IMR-90 (cell line): ENCODE data around the gene AREL1. TPM values are rescaled to one million over a fixed set of nuclear protein-coding genes. Genes with fewer than 3 reads are reported as not detected.

ENCODE experiments used
- ATAC-seq: fragments of 200-7000 bp; cut with Tn5 transposase; 2 replicates; pipeline ENCODE4 v1.9.1; 2020; ENCODE audit warnings: low read depth, mild to moderate bottlenecking, moderate library complexity
- BruUV-seq: library from RNA; stranded (reverse); fragments of 400-500 nt; replicated peaks from 2 replicates; lab custom pipeline; 2021; lab: Mats Ljungman, UMichigan
- CTCF ChIA-PET: fragments of 300-600 bp; formaldehyde crosslinking; extraction: SDS; loops from one replicate; lab custom pipeline; 2021; ENCODE audit warnings: antibody characterized with exemption; lab: Yijun Ruan, JAX
- POLR2A ChIA-PET: fragments of 300-600 bp; sonication (Branson Sonifier 250); formaldehyde crosslinking; loops from one replicate; lab custom pipeline; 2022; ENCODE audit warnings: antibody characterized with exemption; ENCODE audit not compliant: unreplicated experiment; lab: Charles Lee
- DNase-seq: peaks from one replicate; pipeline ENCODE4 v3.0.0; 2013
- H2AFZ ChIP-seq: replicated peaks from 2 replicates; pipeline ENCODE3; 2013; ENCODE audit warnings: low read length, mild to moderate bottlenecking; ENCODE audit not compliant: poor library complexity
- H2AK5ac ChIP-seq: 2 replicates; pipeline ENCODE4 v1.6.1; 2013; ENCODE audit warnings: low read depth, low read length, inconsistent platforms
- H2AK9ac ChIP-seq: replicated peaks from 2 replicates; pipeline ENCODE3; 2013; ENCODE audit warnings: mild to moderate bottlenecking, low read depth, low read length, moderate library complexity; ENCODE audit not compliant: poor library complexity
- H2BK120ac ChIP-seq: 2 replicates; pipeline ENCODE4 v1.6.1; 2013; ENCODE audit warnings: low read depth, low read length, inconsistent platforms
- H2BK15ac ChIP-seq: 3 replicates; pipeline ENCODE4 v1.6.1; 2013; ENCODE audit warnings: low read depth, low read length, inconsistent platforms
- H2BK20ac ChIP-seq: 2 replicates; pipeline ENCODE4 v1.6.1; 2013; ENCODE audit warnings: low read depth, mild to moderate bottlenecking, inconsistent platforms, low read length, moderate library complexity
- H2BK5ac ChIP-seq: 2 replicates; pipeline ENCODE4 v1.6.1; 2013; ENCODE audit warnings: mild to moderate bottlenecking, low read depth, low read length, inconsistent platforms; ENCODE audit not compliant: poor library complexity, severe bottlenecking
- H3K14ac ChIP-seq: replicated peaks from 2 replicates; pipeline ENCODE4 v1.6.1; 2013; ENCODE audit warnings: low read depth, low read length, inconsistent platforms
- H3K18ac ChIP-seq: 2 replicates; pipeline ENCODE4 v1.6.1; 2013; ENCODE audit warnings: low read depth, low read length, control low read depth
- H3K23ac ChIP-seq: 2 replicates; pipeline ENCODE4 v1.6.1; 2013; ENCODE audit warnings: low read depth, low read length, inconsistent platforms
- H3K27ac ChIP-seq: 2 replicates; pipeline ENCODE4 v1.5.1; 2013; ENCODE audit warnings: mild to moderate bottlenecking, control low read depth, low read length; ENCODE audit not compliant: insufficient read depth
- H3K27me3 ChIP-seq: 2 replicates; pipeline ENCODE4 v1.6.1; 2013; ENCODE audit warnings: low read length; ENCODE audit not compliant: control insufficient read depth, insufficient read depth
- H3K36me3 ChIP-seq: 2 replicates; pipeline ENCODE4 v1.6.1; 2013; ENCODE audit warnings: low read length, mixed read lengths; ENCODE audit not compliant: control insufficient read depth, insufficient read depth
- H3K4ac ChIP-seq: 2 replicates; pipeline ENCODE4 v1.6.1; 2013; ENCODE audit warnings: low read depth, low read length, inconsistent platforms
- H3K4me1 ChIP-seq: 2 replicates; pipeline ENCODE4 v1.6.1; 2013; ENCODE audit warnings: low read length, mixed read lengths; ENCODE audit not compliant: control insufficient read depth, insufficient read depth
- H3K4me2 ChIP-seq: 2 replicates; pipeline ENCODE4 v1.6.1; 2013; ENCODE audit warnings: low read depth, mild to moderate bottlenecking, control low read depth, low read length, moderate library complexity
- H3K4me3 ChIP-seq: 2 replicates; pipeline ENCODE4 v1.5.1; 2013; ENCODE audit warnings: low read depth, mild to moderate bottlenecking, control low read depth, low read length, moderate library complexity; ENCODE audit not compliant: insufficient read depth
- H3K56ac ChIP-seq: 2 replicates; pipeline ENCODE4 v1.6.1; 2013; ENCODE audit warnings: low read length, inconsistent platforms; ENCODE audit not compliant: insufficient read depth; ENCODE audit errors: extremely low read depth
- H3K79me1 ChIP-seq, 2 experiments: 2 replicates each; pipeline ENCODE4 v1.6.1; 2013; ENCODE audit warnings: low read length in 2 of 2, inconsistent platforms in 1 of 2, low read depth in 1 of 2
- H3K9ac ChIP-seq: 2 replicates; pipeline ENCODE4 v1.6.1; 2013; ENCODE audit warnings: low read depth, low read length, control low read depth
- H3K9me1 ChIP-seq: 2 replicates; pipeline ENCODE4 v1.6.1; 2013; ENCODE audit warnings: low read length, inconsistent platforms; ENCODE audit not compliant: insufficient read depth
- H3K9me3 ChIP-seq: 2 replicates; pipeline ENCODE4 v1.6.1; 2013; ENCODE audit warnings: low read length; ENCODE audit not compliant: control insufficient read depth, insufficient read depth
- H4K20me1 ChIP-seq: 2 replicates; pipeline ENCODE4 v1.6.1; 2013; ENCODE audit warnings: low read length, inconsistent platforms; ENCODE audit not compliant: insufficient read depth
- H4K5ac ChIP-seq: 2 replicates; pipeline ENCODE4 v1.6.1; 2013; ENCODE audit warnings: mild to moderate bottlenecking, low read depth, low read length, control low read depth
- H4K8ac ChIP-seq, 2 experiments: 2 replicates each; pipeline ENCODE4 v1.6.1; 2013; ENCODE audit warnings: low read depth in 2 of 2, low read length in 2 of 2, control low read depth in 1 of 2, inconsistent platforms in 1 of 2
- H4K91ac ChIP-seq: 2 replicates; pipeline ENCODE4 v1.6.1; 2013; ENCODE audit warnings: low read depth, low read length, inconsistent platforms; ENCODE audit not compliant: insufficient read depth
- CEBPB ChIP-seq: IDR thresholded peaks from 2 replicates; pipeline ENCODE4 v1.6.1; 2012; ENCODE audit warnings: low read depth, low read length, improper control_type of control experiment
- RFX5 ChIP-seq: IDR thresholded peaks from 2 replicates; pipeline ENCODE4 v1.8.0; 2012; ENCODE audit warnings: low read depth, mild to moderate bottlenecking, low read length, moderate library complexity
- WGBS, 2 experiments: methylation state at CpG; one replicate each; pipeline versions ENCODE4 v1.1.5 to v1.1.7; 2013; ENCODE audit warnings: missing lambda C conversion rate in 2 of 2; ENCODE audit not compliant: insufficient read length in 1 of 2; ENCODE audit errors: extremely low coverage in 2 of 2; 5-methylcytosine and 5-hydroxymethylcytosine counted together
- dilution Hi-C: fragments of 300-500 bp; cut with HindIII; formaldehyde crosslinking; loops from one replicate; pipeline ENCODE4 v1.14.3; 2018; ENCODE audit warnings: low sequenced_read_pairs; ENCODE audit not compliant: unreplicated experiment
- in situ Hi-C: fragments of 300-500 bp; cut with MboI; formaldehyde crosslinking; loops from 3 replicates; pipeline ENCODE4 v1.14.3; 2019; ENCODE audit warnings: low sequenced_read_pairs, inconsistent platforms, mixed read lengths
- intact Hi-C: fragments of 100-400 bp; cut with micrococcal nuclease; formaldehyde crosslinking; loops from 2 replicates; pipeline ENCODE4 v1.10.0; 2022
- polyA plus RNA-seq, 3 experiments: library from polyadenylated mRNA; depleted of rRNA; stranded (reverse); fragments of >200 nt; gene quantifications; 2 replicates each; pipeline ENCODE4 v1.2.3, GENCODE V29; 2012; ENCODE audit warnings: low replicate concordance in 1 of 3
- total RNA-seq: library from RNA; depleted of rRNA; stranded (reverse); fragments of >200 nt; gene quantifications from 2 replicates; pipeline ENCODE4 v1.2.3, GENCODE V29; 2012

The AREL1 gene
- total and polyA plus RNA-seq, 2 of the 4 experiments (the other 2 are of a cell fraction), result 30.0 to 39.3 TPM

DNA sequence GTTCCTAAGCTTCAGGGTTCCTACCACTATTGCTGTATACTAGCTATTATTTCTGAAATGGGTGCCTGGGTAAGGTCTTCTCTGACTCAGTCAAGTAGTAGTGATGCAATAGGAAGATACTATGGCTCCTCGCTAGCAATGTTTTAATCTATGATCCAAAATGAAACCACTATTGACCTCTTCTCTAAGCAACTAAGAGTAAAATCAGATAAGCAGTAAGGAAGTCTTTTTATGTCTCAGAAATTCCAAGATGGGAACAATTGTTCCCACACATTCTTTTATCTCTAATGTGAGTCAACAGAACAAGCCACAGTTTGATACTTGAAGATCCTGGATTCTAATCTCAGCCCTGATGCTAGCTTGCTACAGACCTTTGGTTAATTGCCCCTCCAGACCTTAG is 45.1 kb downstream of the AREL1 start:
- in situ Hi-C loops (no loop called here), dilution Hi-C loops (no loop called here), intact Hi-C loops (no loop called here)
- H2AFZ ChIP-seq, result no peak overlapping the region
- H3K14ac ChIP-seq, result 0 out of 2 replicates have a peak overlapping the region, but pooled peaks have one; percentile 23
- no peak overlapping the region for H3K4ac ChIP-seq
- H3K4me2 ChIP-seq, result no peak overlapping the region
- ATAC-seq (no peak), DNase-seq (peak; percentile 79)
- no peak overlapping the region for H2BK15ac ChIP-seq
- ChIA-PET POLR2A (no interaction called here), CTCF (interaction anchor here (1.0 to 1.6 kb wide), 2 partner anchors 59 to 136 kb away, joined by 3 to 5 read pairs; no protein-coding TSS in a partner anchor)
- WGBS, 2 experiments, result no CpG with 5 or more reads among the region's 1 CpG
- H2BK5ac ChIP-seq, result no peak overlapping the region
- no peak overlapping the region for H3K56ac ChIP-seq
- H3K27me3 ChIP-seq, result no peaks in the 10 kb centered on the region
- H2BK20ac ChIP-seq, result no peak overlapping the region
- no peak overlapping the region for H3K23ac ChIP-seq
- no peak overlapping the region for H3K9ac ChIP-seq
- H3K18ac ChIP-seq, result no peak overlapping the region
- no peak overlapping the region for H2BK120ac ChIP-seq
- no peaks in the 10 kb centered on the region for H4K20me1 ChIP-seq
- H3K9me1 ChIP-seq, result peaks cover 11% of the 10 kb centered on the region
- H3K4me1 ChIP-seq, result peaks cover 6% of the 10 kb centered on the region
- H3K9me3 ChIP-seq, result no peaks in the 10 kb centered on the region
- H4K5ac ChIP-seq, result no peak overlapping the region
- BruUV-seq, result no TSS peak
- H2AK5ac ChIP-seq, result no peak overlapping the region
- H3K27ac ChIP-seq, result no peak overlapping the region
- H4K8ac ChIP-seq, result no peak overlapping the region
- H3K36me3 ChIP-seq, result peaks cover 42% of the 10 kb centered on the region
- no peak overlapping the region for H3K4me3 ChIP-seq
- no peak overlapping the region for H2AK9ac ChIP-seq
- no peak overlapping the region for H4K91ac ChIP-seq
- H3K79me1 ChIP-seq, result peaks cover 13 to 29% of the 10 kb centered on the region in 2 experiments; a peak in 2 of 4 replicates
- TF ChIP-seq CEBPB (peak; percentile 95), RFX5 (no peak)
